CD4-positive, alpha-beta memory T cell (primary cell): ENCODE measurements around the gene DMGDH. TPM values are rescaled to one million over a fixed set of nuclear protein-coding genes. Genes with fewer than 3 reads are reported as not detected.

Experiments used
- CTCF ChIA-PET: fragments of 350-600 bp; sonication (Branson Sonifier 250); formaldehyde crosslinking; loops from one replicate; lab custom pipeline; 2021; ENCODE audit warnings: inconsistent platforms; ENCODE audit not compliant: partially characterized antibody; lab: Charles Lee
- POLR2A ChIA-PET: fragments of 350-600 bp; sonication (Branson Sonifier 250); formaldehyde crosslinking; loops from one replicate; lab custom pipeline; 2021; ENCODE audit not compliant: partially characterized antibody; lab: Charles Lee
- DNase-seq, 5 donors: peaks; one replicate each; pipeline versions ENCODE4 v3.0.0 to v3.0.0-alpha.2; 2020 to 2022; ENCODE audit warnings: mixed read lengths in 1 of 5
- H3K27ac ChIP-seq: one replicate; pipeline ENCODE4 v1.7.0; 2013; ENCODE audit warnings: low read depth, low read length
- H3K27me3 ChIP-seq: 2 replicates; pipeline ENCODE4 v1.7.0; 2013; ENCODE audit warnings: mild to moderate bottlenecking, low read length, moderate library complexity; ENCODE audit not compliant: insufficient read depth
- H3K36me3 ChIP-seq: 2 replicates; pipeline ENCODE4 v1.7.0; 2013; ENCODE audit warnings: mild to moderate bottlenecking, low read length, moderate library complexity; ENCODE audit not compliant: insufficient read depth
- H3K4me1 ChIP-seq: 2 replicates; pipeline ENCODE4 v1.7.0; 2013; ENCODE audit warnings: mild to moderate bottlenecking, low read length, moderate library complexity; ENCODE audit not compliant: insufficient read depth
- H3K4me3 ChIP-seq, 2 donors: one replicate each; pipeline ENCODE4 v1.7.0; 2013; ENCODE audit warnings: low read length in 2 of 2, mild to moderate bottlenecking in 1 of 2
- H3K9me3 ChIP-seq, 2 donors: one replicate each; pipeline ENCODE4 v1.7.0; 2013; ENCODE audit warnings: low read length in 2 of 2, control low read depth in 1 of 2; ENCODE audit not compliant: control insufficient read depth in 1 of 2
- H3K27ac Mint-ChIP-seq, 7 donors: one replicate each; pipeline ENCODE4 v1.8.0; 2020 to 2021; ENCODE audit warnings: mixed read lengths in 7 of 7, mild to moderate bottlenecking in 6 of 7, inconsistent platforms in 3 of 7, moderate library complexity in 3 of 7
- H3K27me3 Mint-ChIP-seq, 2 donors: one replicate each; pipeline ENCODE4 v1.8.0; 2020 to 2021; ENCODE audit warnings: mixed read lengths in 2 of 2
- H3K36me3 Mint-ChIP-seq, 2 donors: one replicate each; pipeline ENCODE4 v1.8.0; 2020 to 2021; ENCODE audit warnings: mixed read lengths in 2 of 2, inconsistent platforms in 1 of 2, mild to moderate bottlenecking in 1 of 2
- H3K4me1 Mint-ChIP-seq, 4 donors: one replicate each; pipeline ENCODE4 v1.8.0; 2020 to 2021; ENCODE audit warnings: mixed read lengths in 4 of 4, mild to moderate bottlenecking in 1 of 4
- H3K4me3 Mint-ChIP-seq, 8 donors: one replicate each; pipeline ENCODE4 v1.8.0; 2020 to 2021; ENCODE audit warnings: mixed read lengths in 8 of 8, mild to moderate bottlenecking in 7 of 8, moderate library complexity in 6 of 8, inconsistent platforms in 3 of 8
- H3K9me3 Mint-ChIP-seq, 8 donors: one replicate each; pipeline ENCODE4 v1.8.0; 2020 to 2021; ENCODE audit warnings: mixed read lengths in 8 of 8, mild to moderate bottlenecking in 5 of 8, inconsistent platforms in 3 of 8, moderate library complexity in 1 of 8
- intact Hi-C: fragments of 100-400 bp; cut with micrococcal nuclease; formaldehyde crosslinking; loops from one replicate; pipeline ENCODE4 v1.15.1; 2023
- polyA plus RNA-seq, 2 donors: library from polyadenylated mRNA; unstranded; fragments of 300-500 nt; fragmentation: Illumina TruSeq; gene quantifications; one replicate each; pipeline ENCODE4 v1.2.3, GENCODE V29; 2021
- total RNA-seq, 2 experiments: library from RNA; stranded (reverse); gene quantifications; one replicate each; pipeline ENCODE4 v1.2.3, GENCODE V29; 2021

DMGDH gene
- total and polyA plus RNA-seq, 4 experiments from 2014 or later, result 0.10 to 0.49 TPM; not detected in 2

DNA sequence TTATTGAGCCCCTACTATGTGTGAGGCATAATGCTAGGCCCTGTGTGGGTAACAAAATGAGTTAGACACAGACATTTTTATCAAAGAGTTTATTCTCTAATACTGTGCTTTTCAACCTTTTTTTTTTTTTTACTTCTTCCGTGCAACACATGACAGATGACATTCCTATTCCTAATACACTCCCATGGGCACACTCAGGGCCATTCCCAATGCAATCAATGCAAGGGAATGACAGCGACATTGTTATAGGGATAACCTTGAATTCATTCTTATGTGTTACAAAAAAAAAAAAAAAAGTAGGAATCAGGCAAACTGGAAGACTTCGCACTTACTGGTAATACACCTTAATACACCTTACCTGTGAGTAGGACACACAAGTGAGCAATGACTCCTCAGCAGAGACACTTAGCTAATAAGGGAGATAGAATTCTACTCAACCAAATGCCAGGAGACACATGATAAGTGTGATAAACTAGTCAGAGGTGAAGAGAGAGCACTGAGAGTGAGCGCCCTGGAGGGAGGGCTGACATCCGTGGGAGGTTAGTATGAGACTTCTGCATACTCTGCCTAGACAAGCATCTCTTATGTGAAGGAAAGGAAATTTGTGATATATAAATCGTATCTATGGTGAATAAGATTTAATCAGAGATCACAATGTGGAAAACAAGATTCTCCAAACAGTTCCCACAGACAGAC, 63.4 kb downstream of the DMGDH start:
- intact Hi-C loops, result no loop called here
- Histone ChIP-seq H3K27ac (no peak overlapping the region), H3K4me3 (no peak overlapping the region), H3K9me3 (no peaks in the 10 kb centered on the region), H3K4me1 (no peaks in the 10 kb centered on the region), H3K27me3 (no peaks in the 10 kb centered on the region), H3K36me3 (no peaks in the 10 kb centered on the region)
- POLR2A ChIA-PET, result no interaction called here
- H3K27me3 Mint-ChIP-seq, result peaks cover 13 to 15% of the 10 kb centered on the region in 2 donors
- no peak overlapping the region for H3K4me3 Mint-ChIP-seq
- no peak for DNase-seq
- CTCF ChIA-PET, result interaction anchor here (6.7 kb wide), 1 partner anchor 17 kb away, joined by 52 read pairs; no protein-coding TSS in a partner anchor
- no peaks in the 10 kb centered on the region for H3K36me3 Mint-ChIP-seq
- H3K27ac Mint-ChIP-seq, result no peak overlapping the region
- no peaks in the 10 kb centered on the region for H3K9me3 Mint-ChIP-seq
- no peaks in the 10 kb centered on the region for H3K4me1 Mint-ChIP-seq

DNA sequence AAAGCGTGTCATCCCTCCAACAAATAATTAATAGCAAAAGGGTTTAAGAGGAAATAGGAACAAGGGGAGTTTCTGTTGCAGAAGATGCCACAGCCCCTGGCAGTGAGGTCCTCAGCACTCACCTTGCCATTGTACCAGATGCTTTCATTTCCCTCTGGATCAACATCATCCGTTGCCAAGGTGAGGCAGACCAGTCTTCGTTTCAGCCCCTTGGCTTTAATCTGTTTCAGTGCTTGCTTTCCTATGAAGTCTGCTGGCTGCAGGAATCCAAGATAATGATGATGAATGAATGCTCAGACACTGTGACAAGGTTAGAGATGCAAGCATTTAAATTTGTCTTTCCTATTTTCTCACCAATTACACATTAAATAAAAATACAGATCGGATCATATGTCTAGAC, 64.3 kb downstream of the DMGDH start:
- Histone ChIP-seq H3K4me3 (no peak overlapping the region), H3K36me3 (no peaks in the 10 kb centered on the region), H3K27me3 (no peaks in the 10 kb centered on the region), H3K4me1 (no peaks in the 10 kb centered on the region), H3K9me3 (no peaks in the 10 kb centered on the region), H3K27ac (no peak overlapping the region)
- DNase-seq, result no peak
- Mint-ChIP-seq H3K36me3 (no peaks in the 10 kb centered on the region), H3K27ac (no peak overlapping the region), H3K4me1 (no peaks in the 10 kb centered on the region), H3K27me3 (peaks cover 13% of the 10 kb centered on the region in 2 donors), H3K9me3 (no peaks in the 10 kb centered on the region), H3K4me3 (no peak overlapping the region)
- POLR2A ChIA-PET, result no interaction called here
- CTCF ChIA-PET, result no interaction called here
- intact Hi-C loops, result no loop called here

DNA sequence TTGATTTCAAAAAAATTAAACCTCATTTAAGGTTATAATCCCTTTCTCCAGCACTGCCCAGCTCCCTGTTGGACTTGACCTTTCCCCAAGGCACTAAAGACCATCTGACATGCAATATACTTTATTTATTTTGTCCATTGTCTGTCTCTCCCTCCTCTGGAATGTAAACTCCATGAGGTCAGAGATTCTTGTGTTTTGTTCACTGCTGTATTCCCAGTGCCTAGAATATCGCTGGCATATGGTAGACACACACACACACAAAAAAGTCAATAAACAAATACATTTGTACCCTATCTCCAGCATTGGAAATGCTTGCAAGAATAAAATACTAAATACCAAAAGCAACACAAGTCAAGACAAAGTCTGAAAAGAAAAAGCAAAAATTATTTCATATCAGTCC, 67.1 kb downstream of the DMGDH start:
- intact Hi-C loops, result no loop called here
- Mint-ChIP-seq H3K4me3 (no peak overlapping the region), H3K4me1 (no peaks in the 10 kb centered on the region), H3K9me3 (no peaks in the 10 kb centered on the region), H3K27me3 (peaks cover 10 to 17% of the 10 kb centered on the region in 2 donors), H3K27ac (no peak overlapping the region), H3K36me3 (no peaks in the 10 kb centered on the region)
- H3K4me3 ChIP-seq, result no peak overlapping the region
- H3K27me3 ChIP-seq, result peaks cover 6% of the 10 kb centered on the region
- H3K36me3 ChIP-seq, result no peaks in the 10 kb centered on the region
- ChIA-PET CTCF (interaction anchor here (1.0 kb wide), 2 partner anchors 17 to 22 kb away, joined by 3 to 4 read pairs; no protein-coding TSS in a partner anchor), POLR2A (no interaction called here)
- H3K9me3 ChIP-seq, result no peaks in the 10 kb centered on the region
- no peak overlapping the region for H3K27ac ChIP-seq
- DNase-seq, result no peak
- no peaks in the 10 kb centered on the region for H3K4me1 ChIP-seq

DNA sequence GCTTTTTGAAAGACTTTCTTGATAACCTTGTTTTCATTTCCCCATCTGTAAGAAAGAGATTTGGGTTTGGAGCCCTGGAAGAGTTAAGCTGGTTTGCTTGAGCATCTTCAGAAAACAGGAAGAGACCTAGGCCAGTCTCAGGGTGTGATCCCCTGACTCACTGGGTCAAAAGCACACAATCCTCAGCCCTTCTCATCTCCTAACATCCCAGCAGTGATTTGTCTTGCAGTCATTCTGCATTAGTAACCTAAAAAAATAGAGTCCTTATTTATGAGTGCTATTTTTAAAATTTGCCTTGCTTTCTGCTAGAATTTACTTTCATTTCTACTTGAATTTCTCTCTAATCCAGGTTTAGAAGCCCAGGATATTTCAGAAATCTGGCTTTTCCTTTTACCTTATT, 68.0 kb downstream of the DMGDH start:
- no peaks in the 10 kb centered on the region for H3K4me1 ChIP-seq
- CTCF ChIA-PET, result interaction anchor here (1.0 kb wide), 1 partner anchor 23 kb away, joined by 3 read pairs; no protein-coding TSS in a partner anchor
- no peak overlapping the region for H3K4me3 Mint-ChIP-seq
- intact Hi-C loops, result no loop called here
- no peak overlapping the region for H3K27ac Mint-ChIP-seq
- no peaks in the 10 kb centered on the region for H3K36me3 Mint-ChIP-seq
- H3K27me3 Mint-ChIP-seq, result peaks cover 10 to 17% of the 10 kb centered on the region in 2 donors
- H3K4me3 ChIP-seq, result no peak overlapping the region
- POLR2A ChIA-PET, result no interaction called here
- no peaks in the 10 kb centered on the region for H3K4me1 Mint-ChIP-seq
- no peaks in the 10 kb centered on the region for H3K9me3 ChIP-seq
- H3K9me3 Mint-ChIP-seq, result no peaks in the 10 kb centered on the region
- no peak overlapping the region for H3K27ac ChIP-seq
- DNase-seq, result no peak
- no peaks in the 10 kb centered on the region for H3K36me3 ChIP-seq
- H3K27me3 ChIP-seq, result peaks cover 9% of the 10 kb centered on the region

DNA sequence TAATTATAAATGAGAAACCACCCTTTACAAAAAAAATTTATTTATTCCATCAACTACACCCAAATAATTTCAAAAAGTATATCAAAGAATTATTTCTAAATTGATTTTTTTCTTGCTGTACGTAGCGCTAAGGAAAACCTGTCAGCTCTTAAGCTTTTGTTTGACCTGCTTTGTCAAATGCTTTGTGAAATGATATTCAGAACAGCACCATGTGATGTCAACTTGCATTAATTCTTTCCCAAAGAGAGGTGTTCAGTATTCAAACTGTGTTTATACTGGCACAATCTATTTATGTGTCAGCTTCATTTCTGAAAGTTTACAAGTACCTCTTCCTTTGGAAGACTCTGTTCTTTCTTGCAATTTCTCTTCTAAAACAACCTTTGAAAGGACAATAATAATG, 72.4 kb downstream of the DMGDH start:
- H3K9me3 ChIP-seq, result no peaks in the 10 kb centered on the region
- Mint-ChIP-seq H3K9me3 (peaks cover 0 to 4% (median 1%) of the 10 kb centered on the region in 8 donors), H3K4me3 (no peak overlapping the region), H3K27me3 (peaks cover 1 to 13% of the 10 kb centered on the region in 2 donors), H3K27ac (no peak overlapping the region), H3K36me3 (peaks cover 0 to 3% of the 10 kb centered on the region in 2 donors), H3K4me1 (peaks cover 0 to 8% (median 5%) of the 10 kb centered on the region in 4 donors)
- ChIA-PET CTCF (no interaction called here), POLR2A (no interaction called here)
- DNase-seq, result no peak
- no peak overlapping the region for H3K27ac ChIP-seq
- intact Hi-C loops, result no loop called here
- peaks cover 9% of the 10 kb centered on the region for H3K27me3 ChIP-seq
- H3K4me3 ChIP-seq, result no peak overlapping the region
- peaks cover 7% of the 10 kb centered on the region for H3K4me1 ChIP-seq
- H3K36me3 ChIP-seq, result no peaks in the 10 kb centered on the region

DNA sequence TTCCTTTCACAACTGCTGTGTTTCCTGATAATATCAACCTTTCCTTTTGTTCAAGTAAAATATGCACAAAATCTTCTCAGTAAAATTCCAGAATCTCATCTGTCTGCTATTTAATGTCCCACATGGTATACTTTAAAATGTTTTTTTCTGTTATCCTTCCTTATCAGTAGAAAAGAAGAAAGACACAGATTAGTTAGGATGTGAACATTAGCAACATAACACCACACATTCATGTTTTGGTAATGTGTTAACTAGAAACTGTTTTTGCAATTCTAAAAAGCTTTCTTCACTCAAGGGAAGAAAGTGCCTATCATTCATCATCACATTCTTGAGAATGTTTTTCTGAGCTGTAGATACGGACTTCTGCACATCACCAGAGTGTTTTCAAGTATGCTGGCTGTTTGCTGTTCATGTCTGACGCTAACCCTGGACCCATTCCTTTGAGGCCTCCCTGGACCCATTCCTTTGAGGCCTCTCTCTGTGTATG, 73.9 kb downstream of the DMGDH start:
- no peak overlapping the region for H3K4me3 Mint-ChIP-seq
- DNase-seq, result no peak
- peaks cover 0 to 7% of the 10 kb centered on the region in 2 donors for H3K27me3 Mint-ChIP-seq
- POLR2A ChIA-PET, result no interaction called here
- Histone ChIP-seq H3K9me3 (no peaks in the 10 kb centered on the region), H3K27ac (no peak overlapping the region), H3K4me1 (peaks cover 7% of the 10 kb centered on the region), H3K27me3 (peaks cover 9% of the 10 kb centered on the region), H3K4me3 (no peak overlapping the region), H3K36me3 (no peaks in the 10 kb centered on the region)
- intact Hi-C loops, result no loop called here
- H3K4me1 Mint-ChIP-seq, result peaks cover 0 to 8% (median 5%) of the 10 kb centered on the region in 4 donors
- no peak overlapping the region for H3K27ac Mint-ChIP-seq
- H3K9me3 Mint-ChIP-seq, result peaks cover 0 to 4% (median 1%) of the 10 kb centered on the region in 8 donors
- CTCF ChIA-PET, result interaction anchor here (0.6 to 1.3 kb wide), 3 partner anchors 25 to 29 kb away, joined by 3 to 4 read pairs (median 4); no protein-coding TSS in a partner anchor
- H3K36me3 Mint-ChIP-seq, result peaks cover 0 to 3% of the 10 kb centered on the region in 2 donors

DNA sequence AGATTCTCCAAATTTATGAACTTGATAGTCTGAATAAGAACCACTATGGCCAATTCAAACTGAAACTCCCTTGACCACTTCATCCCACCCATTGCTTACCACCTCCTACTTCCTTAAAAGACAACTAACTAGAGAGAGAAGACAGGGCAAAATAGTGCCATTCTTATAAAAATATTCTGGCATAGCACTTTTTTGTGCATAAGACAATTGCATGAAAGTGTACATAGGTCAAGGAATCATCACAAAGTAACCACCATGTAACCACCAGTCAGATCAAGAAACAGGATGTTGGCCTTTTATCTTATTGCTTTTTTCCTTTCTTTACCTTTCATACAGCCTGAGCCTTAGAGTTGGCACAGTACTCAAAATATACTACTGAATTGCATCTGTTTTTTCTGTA, 76.3 kb downstream of the DMGDH start:
- H3K36me3 Mint-ChIP-seq, result peaks cover 0 to 3% of the 10 kb centered on the region in 2 donors
- H3K27ac Mint-ChIP-seq, result no peak overlapping the region
- Histone ChIP-seq H3K4me3 (no peak overlapping the region), H3K9me3 (no peaks in the 10 kb centered on the region), H3K36me3 (no peaks in the 10 kb centered on the region), H3K27me3 (peaks cover 8% of the 10 kb centered on the region), H3K4me1 (peaks cover 7% of the 10 kb centered on the region), H3K27ac (no peak overlapping the region)
- ChIA-PET POLR2A (interaction anchor here (1.0 kb wide), 1 partner anchor 8 kb away, joined by 5 read pairs; the partner anchor contains the start of gene ARSB), CTCF (no interaction called here)
- no peak overlapping the region for H3K4me3 Mint-ChIP-seq
- no peak for DNase-seq
- H3K9me3 Mint-ChIP-seq, result peaks cover 0 to 4% (median 1%) of the 10 kb centered on the region in 8 donors
- peaks cover 0 to 4% of the 10 kb centered on the region in 2 donors for H3K27me3 Mint-ChIP-seq
- intact Hi-C loops, result no loop called here
- H3K4me1 Mint-ChIP-seq, result peaks cover 0 to 8% (median 5%) of the 10 kb centered on the region in 4 donors
